GM13976 (cell line): ENCODE measurements around the gene CLEC19A.

Source experiments
- DNase-seq: peaks from one replicate; pipeline ENCODE4 v3.0.0; 2012; ENCODE audit warnings: low spot score
- in situ Hi-C: fragments of 300-500 bp; cut with MboI; formaldehyde crosslinking; loops from one replicate; pipeline ENCODE4 v1.12.0; 2022; ENCODE audit warnings: low sequenced_read_pairs, mixed read lengths, inconsistent platforms; ENCODE audit not compliant: unreplicated experiment
- TF ChIP-seq, protein P1 (sequence below): IDR thresholded peaks from 2 replicates; pipeline ENCODE4 v1.5.1; 2012; ENCODE audit warnings: borderline replicate concordance, mild to moderate bottlenecking; ENCODE audit not compliant: insufficient read depth; ENCODE audit errors: extremely low read depth, missing control alignments, control extremely low read depth

CLEC19A gene

GRCh38 chr16:19264123-19264673 is 21.3 kb upstream of the CLEC19A start:
- in situ Hi-C loops = no loop called here
- TF ChIP-seq, protein P1, sequence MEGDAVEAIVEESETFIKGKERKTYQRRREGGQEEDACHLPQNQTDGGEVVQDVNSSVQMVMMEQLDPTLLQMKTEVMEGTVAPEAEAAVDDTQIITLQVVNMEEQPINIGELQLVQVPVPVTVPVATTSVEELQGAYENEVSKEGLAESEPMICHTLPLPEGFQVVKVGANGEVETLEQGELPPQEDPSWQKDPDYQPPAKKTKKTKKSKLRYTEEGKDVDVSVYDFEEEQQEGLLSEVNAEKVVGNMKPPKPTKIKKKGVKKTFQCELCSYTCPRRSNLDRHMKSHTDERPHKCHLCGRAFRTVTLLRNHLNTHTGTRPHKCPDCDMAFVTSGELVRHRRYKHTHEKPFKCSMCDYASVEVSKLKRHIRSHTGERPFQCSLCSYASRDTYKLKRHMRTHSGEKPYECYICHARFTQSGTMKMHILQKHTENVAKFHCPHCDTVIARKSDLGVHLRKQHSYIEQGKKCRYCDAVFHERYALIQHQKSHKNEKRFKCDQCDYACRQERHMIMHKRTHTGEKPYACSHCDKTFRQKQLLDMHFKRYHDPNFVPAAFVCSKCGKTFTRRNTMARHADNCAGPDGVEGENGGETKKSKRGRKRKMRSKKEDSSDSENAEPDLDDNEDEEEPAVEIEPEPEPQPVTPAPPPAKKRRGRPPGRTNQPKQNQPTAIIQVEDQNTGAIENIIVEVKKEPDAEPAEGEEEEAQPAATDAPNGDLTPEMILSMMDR = no peak
- no peak for DNase-seq

- no peak for DNase-seq
- in situ Hi-C loops = no loop called here
- TF ChIP-seq, protein P1 = no peak
These were observed 20.1 kb upstream of the CLEC19A start for GRCh38 chr16:19265380-19265930.

DNA sequence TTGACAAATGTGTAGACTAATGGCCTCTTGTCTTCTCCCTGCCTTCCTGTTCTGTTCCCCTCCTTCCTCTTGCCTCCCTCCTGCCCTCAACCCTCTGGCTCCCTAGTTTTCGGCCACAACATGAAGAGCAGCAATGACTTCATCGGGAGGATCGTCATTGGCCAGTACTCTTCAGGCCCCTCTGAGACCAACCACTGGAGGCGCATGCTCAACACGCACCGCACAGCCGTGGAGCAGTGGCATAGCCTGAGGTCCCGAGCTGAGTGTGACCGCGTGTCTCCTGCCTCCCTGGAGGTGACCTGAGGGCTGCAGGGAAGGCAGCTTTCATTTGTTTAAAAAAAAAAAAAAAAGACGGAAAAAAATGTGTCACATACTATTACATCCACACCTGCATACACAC is 18.8 kb upstream of the CLEC19A start:
- in situ Hi-C loops = no loop called here
- no peak for DNase-seq
- TF ChIP-seq, protein P1 = no peak

DNA sequence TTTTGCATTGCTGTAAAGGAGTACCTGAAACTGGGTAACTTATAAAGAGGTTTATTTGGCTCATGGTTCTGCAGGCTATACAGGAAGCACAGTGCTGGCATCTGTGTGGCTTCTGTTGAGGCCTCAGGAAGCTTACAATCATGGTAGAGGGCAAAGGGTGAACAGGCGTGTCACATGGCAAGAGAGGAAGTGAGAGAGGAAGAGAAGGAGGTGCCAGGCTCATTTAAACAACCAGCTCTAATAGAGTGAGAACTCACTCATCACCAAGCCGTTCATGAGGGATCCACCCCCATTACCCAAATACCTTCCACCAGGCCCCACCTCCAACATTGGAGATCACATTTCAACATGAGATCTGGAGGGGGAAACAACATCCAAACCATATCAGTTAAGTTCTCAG is 16.4 kb upstream of the CLEC19A start:
- TF ChIP-seq, protein P1 = no peak
- no peak for DNase-seq
- in situ Hi-C loops = no loop called here

- no peak for DNase-seq
- TF ChIP-seq, protein P1 = no peak
- in situ Hi-C loops = no loop called here
These were observed 11.2 kb upstream of the CLEC19A start for GRCh38 chr16:19274165-19274797.

GRCh38 chr16:19278403-19278802 is 7.1 kb upstream of the CLEC19A start:
- in situ Hi-C loops = no loop called here
- DNase-seq = no peak
- TF ChIP-seq, protein P1 = no peak

DNA sequence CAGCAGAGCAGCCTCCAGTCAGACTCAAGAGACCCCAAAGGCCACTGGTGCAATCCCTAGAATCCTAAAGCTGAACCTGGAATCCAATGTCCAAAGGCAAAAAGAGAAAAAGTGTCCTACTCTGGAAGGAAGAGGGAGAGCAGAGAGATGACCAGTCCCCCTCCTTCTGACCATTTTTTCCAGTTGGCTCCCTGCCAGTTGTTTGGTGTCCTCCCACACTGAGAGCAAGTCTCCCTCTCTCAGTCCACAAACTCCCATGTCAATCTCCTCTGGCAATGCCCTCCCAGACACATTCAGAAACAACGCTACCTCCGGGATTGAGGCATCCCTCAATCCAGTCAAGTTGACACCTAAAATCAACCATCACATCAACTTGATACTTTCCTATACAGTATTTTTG is 4.3 kb upstream of the CLEC19A start:
- in situ Hi-C loops = no loop called here
- no peak for DNase-seq
- TF ChIP-seq, protein P1 = no peak
